GF-D8 (cell line): Measurements from ENCODE around the gene CFAP45.
"Not testable (repeated sequence)": the region's sequence is repeated elsewhere in the genome, so short reads cannot be mapped to it uniquely, and the experiment has no call there.

Experiments
- DNase-seq: peaks from one replicate; lab custom pipeline; 2025; lab: John Stamatoyannopoulos, UW

Gene CFAP45

GRCh38 chr1:159904036-159904435, 4.1 kb upstream of the CFAP45 start:
- DNase-seq, result not testable (repeated sequence)

- DNase-seq, result no peak
Observed at GRCh38 chr1:159902541-159902940, 2.6 kb upstream of the CFAP45 start.

GRCh38 chr1:159900755-159901360, 893 bp upstream of the CFAP45 start:
- DNase-seq, result no peak

- DNase-seq, result not testable (repeated sequence)
Observed at GRCh38 chr1:159899634-159900033, 331 bp downstream of the CFAP45 start.

- peak; percentile 12 for DNase-seq
Observed at GRCh38 chr1:159898527-159898926, 1.4 kb downstream of the CFAP45 start.

- DNase-seq, result no peak
Observed at GRCh38 chr1:159897962-159898361, 2.0 kb downstream of the CFAP45 start.

GRCh38 chr1:159896546-159896930, 3.4 kb downstream of the CFAP45 start:
- DNase-seq, result no peak

- DNase-seq, result no peak
Observed at GRCh38 chr1:159895836-159896545, 4.0 kb downstream of the CFAP45 start.

- no peak for DNase-seq
Observed at GRCh38 chr1:159895286-159895685, 4.7 kb downstream of the CFAP45 start.

GRCh38 chr1:159892944-159893343, 7.0 kb downstream of the CFAP45 start:
- no peak for DNase-seq

- peak; percentile 51 for DNase-seq
Observed at GRCh38 chr1:159891275-159892157, 8.4 kb downstream of the CFAP45 start.

GRCh38 chr1:159890390-159890789, 9.6 kb downstream of the CFAP45 start:
- DNase-seq, result no peak

- peak; percentile 59 for DNase-seq
Observed at GRCh38 chr1:159889821-159890252, 10.1 kb downstream of the CFAP45 start.

- no peak for DNase-seq
Observed at GRCh38 chr1:159889202-159889601, 10.8 kb downstream of the CFAP45 start.

- DNase-seq, result no peak
Observed at GRCh38 chr1:159884296-159884695, 15.7 kb downstream of the CFAP45 start.

GRCh38 chr1:159883134-159883533, 16.8 kb downstream of the CFAP45 start:
- no peak for DNase-seq

- no peak for DNase-seq
Observed at GRCh38 chr1:159882527-159882862, 17.5 kb downstream of the CFAP45 start.

GRCh38 chr1:159881622-159882526, 18.1 kb downstream of the CFAP45 start:
- no peak for DNase-seq

- no peak for DNase-seq
Observed at GRCh38 chr1:159880430-159880829, 19.5 kb downstream of the CFAP45 start.

GRCh38 chr1:159879977-159880376, 20.0 kb downstream of the CFAP45 start:
- peak; percentile 40 for DNase-seq

- no peak for DNase-seq
Observed at GRCh38 chr1:159879136-159879535, 20.8 kb downstream of the CFAP45 start.
